OCI-M1 (cell line): ENCODE measurements around the gene MAGEB6B.
A peak's percentile ranks its signal among the peaks of the same experiment; 100 is the strongest.
"Not testable (repeated sequence)": the region's sequence is repeated elsewhere in the genome, so short reads cannot be mapped to it uniquely, and the experiment has no call there.

Source experiments
- DNase-seq: peaks from one replicate; lab custom pipeline; 2025; lab: John Stamatoyannopoulos, UW

Gene MAGEB6B

GRCh38 chrX:26160301-26160700, at the start of gene MAGEB6B:
TSS of gene MAGEB6B (plus strand) at chrX:26160601. CDS start at chrX:26160601, 0 bp downstream.
- DNase-seq, result no peak

GRCh38 chrX:26138274-26138673, 22.1 kb upstream of the MAGEB6B start, which contains the start of gene MAGEB18:
TSS of gene MAGEB18 (plus strand) at chrX:26138343. CDS start at chrX:26138986, 643 bp downstream.
- peak; percentile 47 for DNase-seq

- DNase-seq, result no peak
These were observed 14.4 kb upstream of the MAGEB6B start for GRCh38 chrX:26146024-26146423.

GRCh38 chrX:26192204-26192603, 31.8 kb downstream of the MAGEB6B start, which contains the start of gene MAGEB6:
TSS of gene MAGEB6 (plus strand) at chrX:26192440. CDS start at chrX:26193847, 1,407 bp downstream.
- DNase-seq, result no peak

GRCh38 chrX:26203561-26203960, 43.2 kb downstream of the MAGEB6B start:
- no peak for DNase-seq

- DNase-seq, result not testable (repeated sequence)
These were observed 44.3 kb downstream of the MAGEB6B start for GRCh38 chrX:26204717-26205116.

GRCh38 chrX:26208012-26208411, 47.6 kb downstream of the MAGEB6B start:
- no peak for DNase-seq
